Sigmoid colon (tissue), 7 donors: ENCODE results near the gene WDR4. TPM values are rescaled to one million over a fixed set of nuclear protein-coding genes. Genes with fewer than 3 reads are reported as not detected.
A peak's percentile ranks its signal among the peaks of the same experiment; 100 is the strongest.
"Not testable (repeated sequence)": the region's sequence is repeated elsewhere in the genome, so short reads cannot be mapped to it uniquely, and the experiment has no call there.

Source experiments
- DNase-seq: peaks from one replicate; pipeline ENCODE4 v3.0.0-alpha.2; 2019
- H3K27ac ChIP-seq, 4 donors: fragments of 200-600 bp; sonication (generic); one replicate each; pipeline ENCODE4 v1.5.1; 2016 to 2019; ENCODE audit warnings: mild to moderate bottlenecking in 1 of 4
- H3K27me3 ChIP-seq, 3 donors: fragments of 200-600 bp; sonication (generic); one replicate each; pipeline ENCODE4 v1.5.1; 2019; ENCODE audit warnings: mild to moderate bottlenecking in 1 of 3
- H3K36me3 ChIP-seq, 4 donors: fragments of 200-600 bp; sonication (generic); one replicate each; pipeline ENCODE4 v1.5.1; 2016 to 2019
- H3K4me1 ChIP-seq, 4 donors: fragments of 200-600 bp; sonication (generic); one replicate each; pipeline ENCODE4 v1.5.1; 2017 to 2019
- H3K4me3 ChIP-seq, 4 donors: fragments of 200-600 bp; sonication (generic); one replicate each; pipeline ENCODE4 v1.5.1; 2017 to 2019; ENCODE audit warnings: mild to moderate bottlenecking in 2 of 4, moderate library complexity in 1 of 4
- H3K9me3 ChIP-seq, 4 donors: fragments of 200-600 bp in 3 of 4; sonication (generic) in 3 of 4; one replicate each; pipeline versions ENCODE4 v1.5.1 to v1.6.1; 2013 to 2019
- EP300 ChIP-seq, 4 donors: sonication (generic); formaldehyde crosslinking; IDR thresholded peaks; one replicate each; pipeline ENCODE4 v1.6.1; 2017; ENCODE audit warnings: antibody characterized with exemption in 4 of 4
- POLR2A ChIP-seq, 2 donors: fragments of 450-650 bp; IDR thresholded peaks; one replicate each; pipeline ENCODE4 v1.6.1; 2016; ENCODE audit warnings: antibody characterized with exemption in 2 of 2, mild to moderate bottlenecking in 2 of 2, moderate library complexity in 2 of 2
- POLR2AphosphoS5 ChIP-seq, 4 donors: sonication (generic); formaldehyde crosslinking; IDR thresholded peaks; one replicate each; pipeline ENCODE4 v1.6.1; 2017; ENCODE audit warnings: antibody characterized with exemption in 4 of 4
- WGBS, 2 donors: extraction: QIAGEN DNeasy Blood & Tissue Kit; methylation state at CpG; one replicate each; pipeline ENCODE4 v1.1.7; 2013; 5-methylcytosine and 5-hydroxymethylcytosine counted together
- intact Hi-C: fragments of 100-400 bp; cut with DNase I; formaldehyde crosslinking; loops from one replicate; pipeline ENCODE4 v1.15.1; 2023
- polyA plus RNA-seq, 3 donors: library from polyadenylated mRNA; stranded (reverse); fragments of 200-250 nt; gene quantifications; one replicate each; pipeline ENCODE4 v1.2.3, GENCODE V29; 2013
- total RNA-seq, 4 donors: library from RNA; depleted of rRNA; stranded (reverse); fragments of >200 nt; gene quantifications; one replicate each; pipeline ENCODE4 v1.1.0, GENCODE V29; 2016
- TF ChIP-seq, protein P1 (sequence below), 4 experiments: fragments of 450-650 bp in 3 of 4; fragments of 200-600 bp in 1 of 4; IDR thresholded peaks; one replicate each; pipeline ENCODE4 v1.5.1; 2016 to 2019; ENCODE audit warnings: antibody characterized with exemption in 4 of 4, mild to moderate bottlenecking in 3 of 4, moderate library complexity in 2 of 4
- donor health status: healthy with polysubstance abuse.
- donor health status: Bipolar disorder and iron deficiency.
- donor health status: healthy.

WDR4 gene
- total and polyA plus RNA-seq, 7 donors = 2.8 to 23.5 (median 4.2) TPM

DNA sequence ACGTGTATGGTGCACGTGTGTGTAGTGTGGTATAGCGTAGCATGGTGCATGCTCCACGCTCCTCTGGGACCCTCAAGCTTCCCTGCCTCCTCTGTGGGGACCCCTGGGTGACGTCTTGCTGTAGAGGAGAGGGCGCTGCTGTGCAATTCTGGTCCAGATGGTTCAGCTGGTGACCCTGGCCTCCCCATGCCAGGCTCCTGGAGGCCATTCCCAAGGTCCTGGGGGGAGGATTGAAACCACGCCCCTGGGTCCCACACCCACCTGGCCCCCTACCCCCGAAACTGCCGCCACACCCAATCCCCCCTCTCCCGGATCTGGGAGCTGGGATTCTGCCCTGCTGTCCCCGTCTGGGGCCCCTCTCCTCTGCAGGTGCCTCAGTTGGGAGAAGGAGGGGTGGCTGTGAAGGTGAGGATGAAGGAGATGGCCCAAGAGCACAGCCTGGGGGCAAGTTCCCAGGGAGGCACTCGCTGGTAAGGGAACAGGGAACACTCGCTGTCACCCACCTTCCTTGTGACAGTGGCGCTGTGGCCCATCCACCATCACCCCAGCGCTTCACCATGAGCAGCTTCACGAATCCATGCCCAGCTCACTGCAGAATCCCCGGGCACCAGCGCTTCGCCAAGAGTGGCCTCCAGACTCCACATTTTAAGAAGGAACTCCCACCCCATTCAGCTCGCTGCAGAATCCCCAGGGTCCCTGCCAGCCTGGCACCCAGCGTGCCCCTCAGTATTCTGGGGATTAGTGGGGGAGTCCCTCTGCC lies 38.0 kb downstream of the WDR4 start:
- intact Hi-C loops = no loop called here
- peak; percentile 58 for DNase-seq
- Histone ChIP-seq H3K27ac (no peak overlapping the region), H3K4me1 (peaks cover 0 to 17% (median 0%) of the 10 kb centered on the region in 4 donors), H3K4me3 (no peak overlapping the region), H3K9me3 (no peaks in the 10 kb centered on the region), H3K36me3 (peaks cover 7 to 56% (median 21%) of the 10 kb centered on the region in 4 donors), H3K27me3 (no peaks in the 10 kb centered on the region)
- TF ChIP-seq, protein P1, sequence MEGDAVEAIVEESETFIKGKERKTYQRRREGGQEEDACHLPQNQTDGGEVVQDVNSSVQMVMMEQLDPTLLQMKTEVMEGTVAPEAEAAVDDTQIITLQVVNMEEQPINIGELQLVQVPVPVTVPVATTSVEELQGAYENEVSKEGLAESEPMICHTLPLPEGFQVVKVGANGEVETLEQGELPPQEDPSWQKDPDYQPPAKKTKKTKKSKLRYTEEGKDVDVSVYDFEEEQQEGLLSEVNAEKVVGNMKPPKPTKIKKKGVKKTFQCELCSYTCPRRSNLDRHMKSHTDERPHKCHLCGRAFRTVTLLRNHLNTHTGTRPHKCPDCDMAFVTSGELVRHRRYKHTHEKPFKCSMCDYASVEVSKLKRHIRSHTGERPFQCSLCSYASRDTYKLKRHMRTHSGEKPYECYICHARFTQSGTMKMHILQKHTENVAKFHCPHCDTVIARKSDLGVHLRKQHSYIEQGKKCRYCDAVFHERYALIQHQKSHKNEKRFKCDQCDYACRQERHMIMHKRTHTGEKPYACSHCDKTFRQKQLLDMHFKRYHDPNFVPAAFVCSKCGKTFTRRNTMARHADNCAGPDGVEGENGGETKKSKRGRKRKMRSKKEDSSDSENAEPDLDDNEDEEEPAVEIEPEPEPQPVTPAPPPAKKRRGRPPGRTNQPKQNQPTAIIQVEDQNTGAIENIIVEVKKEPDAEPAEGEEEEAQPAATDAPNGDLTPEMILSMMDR (IDR thresholded peaks at IDR 0.05) = no peak
- TF ChIP-seq POLR2AphosphoS5 (IDR thresholded peaks at IDR 0.05) (no peak), POLR2A (IDR thresholded peaks at IDR 0.05) (no peak), EP300 (IDR thresholded peaks at IDR 0.05) (no peak)
- 90 to 94% methylated on average over 21 of the region's 21 CpGs for WGBS, 2 donors

GRCh38 chr21:42840411-42841155 lies 38.8 kb downstream of the WDR4 start:
- DNase-seq = no peak
- H3K4me3 ChIP-seq = no peak overlapping the region
- H3K27me3 ChIP-seq = no peaks in the 10 kb centered on the region
- no peak overlapping the region for H3K27ac ChIP-seq
- intact Hi-C loops = no loop called here
- H3K36me3 ChIP-seq = peaks cover 7 to 50% (median 21%) of the 10 kb centered on the region in 4 donors
- WGBS, 2 donors = 94 to 97% methylated on average over 14 of the region's 14 CpGs
- peaks cover 0 to 15% (median 0%) of the 10 kb centered on the region in 4 donors for H3K4me1 ChIP-seq
- TF ChIP-seq POLR2A (IDR thresholded peaks at IDR 0.05) (no peak), EP300 (IDR thresholded peaks at IDR 0.05) (no peak), POLR2AphosphoS5 (IDR thresholded peaks at IDR 0.05) (no peak)
- TF ChIP-seq, protein P1 (IDR thresholded peaks at IDR 0.05) = no peak
- H3K9me3 ChIP-seq = no peaks in the 10 kb centered on the region

DNA sequence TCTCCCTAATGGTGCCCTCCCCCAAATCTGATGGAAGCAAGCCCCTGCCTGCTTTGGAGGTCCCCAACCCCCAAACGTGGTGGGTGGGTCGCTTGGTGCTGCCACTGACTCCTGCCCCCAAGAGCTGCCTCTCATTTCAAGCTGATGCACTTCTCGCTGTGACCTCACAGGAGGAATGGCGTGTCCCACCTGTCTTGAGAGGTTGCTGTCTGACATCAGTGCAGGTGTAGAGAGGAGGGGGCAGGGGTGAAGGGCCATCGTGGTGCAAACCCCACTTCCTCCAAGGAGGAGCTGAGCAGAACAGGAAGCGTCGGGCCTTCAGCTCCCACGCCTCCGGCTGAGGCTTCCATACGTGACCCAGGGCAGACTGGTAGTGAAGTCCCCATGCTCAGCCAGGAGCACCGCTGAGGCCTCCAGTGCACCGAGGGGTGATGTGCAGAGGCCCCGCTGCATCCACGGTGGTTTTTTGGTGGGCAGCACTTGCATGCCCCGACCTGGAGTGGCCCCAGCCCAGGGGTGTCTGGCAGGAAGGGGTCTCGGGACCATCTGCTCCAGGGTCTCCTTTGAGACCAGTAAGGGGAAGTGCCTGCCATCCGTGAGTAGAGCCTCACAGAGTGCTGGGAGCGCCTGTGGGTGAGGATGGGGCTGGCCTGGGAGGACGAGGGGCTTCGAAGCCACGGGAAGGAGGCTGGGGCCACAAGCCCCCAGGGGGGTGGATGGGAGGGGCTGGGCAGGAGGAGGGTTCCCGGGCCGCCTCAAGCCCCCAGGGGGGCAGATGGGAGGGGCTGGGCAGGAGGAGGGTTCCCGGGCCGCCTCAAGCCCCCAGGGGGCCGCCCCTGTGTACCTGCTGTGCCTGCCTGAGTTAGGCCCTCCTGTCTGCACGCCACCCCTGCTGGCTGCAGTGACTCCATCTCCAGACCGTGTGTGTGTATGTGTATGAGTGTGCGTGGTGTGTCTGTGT lies 39.8 kb downstream of the WDR4 start:
- no peak for DNase-seq
- H3K9me3 ChIP-seq = no peaks in the 10 kb centered on the region
- H3K27ac ChIP-seq = no peak overlapping the region
- no peaks in the 10 kb centered on the region for H3K27me3 ChIP-seq
- H3K36me3 ChIP-seq = peaks cover 7 to 44% (median 21%) of the 10 kb centered on the region in 4 donors
- intact Hi-C loops = no loop called here
- WGBS, 2 donors = 66 to 91% methylated on average over 29 of the region's 29 CpGs
- H3K4me3 ChIP-seq = no peak overlapping the region
- TF ChIP-seq POLR2A (IDR thresholded peaks at IDR 0.05) = no peak
- no peak for TF ChIP-seq EP300 (IDR thresholded peaks at IDR 0.05)
- TF ChIP-seq, protein P1 (IDR thresholded peaks at IDR 0.05) = no peak
- no peak for TF ChIP-seq POLR2AphosphoS5 (IDR thresholded peaks at IDR 0.05)
- peaks cover 0 to 4% (median 0%) of the 10 kb centered on the region in 4 donors for H3K4me1 ChIP-seq

DNA sequence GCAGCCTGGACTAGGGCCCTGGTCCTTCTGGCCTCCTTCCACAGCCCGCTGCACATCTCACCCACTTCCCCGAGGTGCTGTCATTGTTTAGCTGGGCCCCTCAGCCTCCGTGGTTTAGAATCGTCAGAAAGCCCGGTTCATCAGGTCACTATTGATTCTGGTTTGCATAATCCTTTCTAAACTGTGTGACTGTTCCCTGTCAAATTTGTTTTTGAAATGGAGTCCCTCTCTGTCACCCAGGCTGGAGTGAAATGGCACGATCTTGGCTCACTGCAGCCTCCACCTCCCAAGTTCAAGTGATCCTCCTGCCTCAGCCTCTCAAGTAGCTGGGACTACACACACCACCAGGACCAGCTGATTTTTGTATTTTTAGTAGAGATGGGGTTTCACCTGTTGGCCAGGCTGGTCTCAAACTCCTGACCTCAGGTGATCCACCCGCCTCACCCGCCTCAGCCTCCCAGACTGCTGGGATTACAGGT lies 41.1 kb downstream of the WDR4 start:
- DNase-seq, H3K4me3 ChIP-seq, intact Hi-C loops, H3K4me1 ChIP-seq, H3K27me3 ChIP-seq, H3K27ac ChIP-seq, H3K9me3 ChIP-seq: not testable (repeated sequence)
- 79 to 83% methylated on average over 8 of the region's 8 CpGs for WGBS, 2 donors
- peaks cover 7 to 40% (median 21%) of the 10 kb centered on the region in 4 donors for H3K36me3 ChIP-seq
